IMR-90 (cell line): ENCODE measurements around the gene CHRM5. TPM values are rescaled to one million over a fixed set of nuclear protein-coding genes. Genes with fewer than 3 reads are reported as not detected.
"Not testable (repeated sequence)": the region's sequence is repeated elsewhere in the genome, so short reads cannot be mapped to it uniquely, and the experiment has no call there.

Experiments used
- ATAC-seq: fragments of 200-7000 bp; cut with Tn5 transposase; 2 replicates; pipeline ENCODE4 v1.9.1; 2020; ENCODE audit warnings: low read depth, mild to moderate bottlenecking, moderate library complexity
- BruUV-seq: library from RNA; stranded (reverse); fragments of 400-500 nt; replicated peaks from 2 replicates; lab custom pipeline; 2021; lab: Mats Ljungman, UMichigan
- CTCF ChIA-PET: fragments of 300-600 bp; formaldehyde crosslinking; extraction: SDS; loops from one replicate; lab custom pipeline; 2021; ENCODE audit warnings: antibody characterized with exemption; lab: Yijun Ruan, JAX
- POLR2A ChIA-PET: fragments of 300-600 bp; sonication (Branson Sonifier 250); formaldehyde crosslinking; loops from one replicate; lab custom pipeline; 2022; ENCODE audit warnings: antibody characterized with exemption; ENCODE audit not compliant: unreplicated experiment; lab: Charles Lee
- DNase-seq: peaks from one replicate; pipeline ENCODE4 v3.0.0; 2013
- H2AFZ ChIP-seq: replicated peaks from 2 replicates; pipeline ENCODE3; 2013; ENCODE audit warnings: low read length, mild to moderate bottlenecking; ENCODE audit not compliant: poor library complexity
- H2AK5ac ChIP-seq: 2 replicates; pipeline ENCODE4 v1.6.1; 2013; ENCODE audit warnings: low read depth, low read length, inconsistent platforms
- H2AK9ac ChIP-seq: replicated peaks from 2 replicates; pipeline ENCODE3; 2013; ENCODE audit warnings: mild to moderate bottlenecking, low read depth, low read length, moderate library complexity; ENCODE audit not compliant: poor library complexity
- H2BK120ac ChIP-seq: 2 replicates; pipeline ENCODE4 v1.6.1; 2013; ENCODE audit warnings: low read depth, low read length, inconsistent platforms
- H2BK15ac ChIP-seq: 3 replicates; pipeline ENCODE4 v1.6.1; 2013; ENCODE audit warnings: low read depth, low read length, inconsistent platforms
- H2BK20ac ChIP-seq: 2 replicates; pipeline ENCODE4 v1.6.1; 2013; ENCODE audit warnings: low read depth, mild to moderate bottlenecking, inconsistent platforms, low read length, moderate library complexity
- H2BK5ac ChIP-seq: 2 replicates; pipeline ENCODE4 v1.6.1; 2013; ENCODE audit warnings: mild to moderate bottlenecking, low read depth, low read length, inconsistent platforms; ENCODE audit not compliant: poor library complexity, severe bottlenecking
- H3K14ac ChIP-seq: replicated peaks from 2 replicates; pipeline ENCODE4 v1.6.1; 2013; ENCODE audit warnings: low read depth, low read length, inconsistent platforms
- H3K18ac ChIP-seq: 2 replicates; pipeline ENCODE4 v1.6.1; 2013; ENCODE audit warnings: low read depth, low read length, control low read depth
- H3K23ac ChIP-seq: 2 replicates; pipeline ENCODE4 v1.6.1; 2013; ENCODE audit warnings: low read depth, low read length, inconsistent platforms
- H3K27ac ChIP-seq: 2 replicates; pipeline ENCODE4 v1.5.1; 2013; ENCODE audit warnings: mild to moderate bottlenecking, control low read depth, low read length; ENCODE audit not compliant: insufficient read depth
- H3K27me3 ChIP-seq: 2 replicates; pipeline ENCODE4 v1.6.1; 2013; ENCODE audit warnings: low read length; ENCODE audit not compliant: control insufficient read depth, insufficient read depth
- H3K36me3 ChIP-seq: 2 replicates; pipeline ENCODE4 v1.6.1; 2013; ENCODE audit warnings: low read length, mixed read lengths; ENCODE audit not compliant: control insufficient read depth, insufficient read depth
- H3K4ac ChIP-seq: 2 replicates; pipeline ENCODE4 v1.6.1; 2013; ENCODE audit warnings: low read depth, low read length, inconsistent platforms
- H3K4me1 ChIP-seq: 2 replicates; pipeline ENCODE4 v1.6.1; 2013; ENCODE audit warnings: low read length, mixed read lengths; ENCODE audit not compliant: control insufficient read depth, insufficient read depth
- H3K4me2 ChIP-seq: 2 replicates; pipeline ENCODE4 v1.6.1; 2013; ENCODE audit warnings: low read depth, mild to moderate bottlenecking, control low read depth, low read length, moderate library complexity
- H3K4me3 ChIP-seq: 2 replicates; pipeline ENCODE4 v1.5.1; 2013; ENCODE audit warnings: low read depth, mild to moderate bottlenecking, control low read depth, low read length, moderate library complexity; ENCODE audit not compliant: insufficient read depth
- H3K56ac ChIP-seq: 2 replicates; pipeline ENCODE4 v1.6.1; 2013; ENCODE audit warnings: low read length, inconsistent platforms; ENCODE audit not compliant: insufficient read depth; ENCODE audit errors: extremely low read depth
- H3K79me1 ChIP-seq, 2 experiments: 2 replicates each; pipeline ENCODE4 v1.6.1; 2013; ENCODE audit warnings: low read length in 2 of 2, inconsistent platforms in 1 of 2, low read depth in 1 of 2
- H3K9ac ChIP-seq: 2 replicates; pipeline ENCODE4 v1.6.1; 2013; ENCODE audit warnings: low read depth, low read length, control low read depth
- H3K9me1 ChIP-seq: 2 replicates; pipeline ENCODE4 v1.6.1; 2013; ENCODE audit warnings: low read length, inconsistent platforms; ENCODE audit not compliant: insufficient read depth
- H3K9me3 ChIP-seq: 2 replicates; pipeline ENCODE4 v1.6.1; 2013; ENCODE audit warnings: low read length; ENCODE audit not compliant: control insufficient read depth, insufficient read depth
- H4K20me1 ChIP-seq: 2 replicates; pipeline ENCODE4 v1.6.1; 2013; ENCODE audit warnings: low read length, inconsistent platforms; ENCODE audit not compliant: insufficient read depth
- H4K5ac ChIP-seq: 2 replicates; pipeline ENCODE4 v1.6.1; 2013; ENCODE audit warnings: mild to moderate bottlenecking, low read depth, low read length, control low read depth
- H4K8ac ChIP-seq, 2 experiments: 2 replicates each; pipeline ENCODE4 v1.6.1; 2013; ENCODE audit warnings: low read depth in 2 of 2, low read length in 2 of 2, control low read depth in 1 of 2, inconsistent platforms in 1 of 2
- H4K91ac ChIP-seq: 2 replicates; pipeline ENCODE4 v1.6.1; 2013; ENCODE audit warnings: low read depth, low read length, inconsistent platforms; ENCODE audit not compliant: insufficient read depth
- WGBS, 2 experiments: methylation state at CpG; one replicate each; pipeline versions ENCODE4 v1.1.5 to v1.1.7; 2013; ENCODE audit warnings: missing lambda C conversion rate in 2 of 2; ENCODE audit not compliant: insufficient read length in 1 of 2; ENCODE audit errors: extremely low coverage in 2 of 2; 5-methylcytosine and 5-hydroxymethylcytosine counted together
- dilution Hi-C: fragments of 300-500 bp; cut with HindIII; formaldehyde crosslinking; loops from one replicate; pipeline ENCODE4 v1.14.3; 2018; ENCODE audit warnings: low sequenced_read_pairs; ENCODE audit not compliant: unreplicated experiment
- in situ Hi-C: fragments of 300-500 bp; cut with MboI; formaldehyde crosslinking; loops from 3 replicates; pipeline ENCODE4 v1.14.3; 2019; ENCODE audit warnings: low sequenced_read_pairs, inconsistent platforms, mixed read lengths
- intact Hi-C: fragments of 100-400 bp; cut with micrococcal nuclease; formaldehyde crosslinking; loops from 2 replicates; pipeline ENCODE4 v1.10.0; 2022
- polyA plus RNA-seq, 3 experiments: library from polyadenylated mRNA; depleted of rRNA; stranded (reverse); fragments of >200 nt; gene quantifications; 2 replicates each; pipeline ENCODE4 v1.2.3, GENCODE V29; 2012; ENCODE audit warnings: low replicate concordance in 1 of 3
- total RNA-seq: library from RNA; depleted of rRNA; stranded (reverse); fragments of >200 nt; gene quantifications from 2 replicates; pipeline ENCODE4 v1.2.3, GENCODE V29; 2012

CHRM5 gene
- total and polyA plus RNA-seq, 2 of the 4 experiments (the other 2 are of a cell fraction), result under 0.01 to 0.03 TPM

DNA sequence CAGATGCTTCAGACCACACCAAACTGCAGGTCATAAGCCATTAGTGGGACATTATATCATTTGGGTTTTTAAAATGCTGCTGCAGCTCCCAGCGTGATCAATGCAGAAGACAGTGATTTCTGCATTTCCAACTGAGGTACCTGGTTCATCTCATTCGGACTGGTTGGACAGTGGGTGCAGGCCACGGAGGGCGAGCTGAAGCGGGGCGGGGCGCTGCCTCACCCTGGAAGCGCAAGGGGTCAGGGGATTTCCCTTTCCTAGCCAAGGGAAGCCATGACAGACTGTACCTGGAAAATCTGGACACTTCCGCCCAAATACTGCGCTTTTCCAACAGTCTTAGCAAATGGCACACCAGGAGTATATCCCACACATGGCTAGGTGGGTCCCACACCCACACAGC, 27.4 kb downstream of the CHRM5 start:
- CTCF ChIA-PET, H3K4me1 ChIP-seq: not testable (repeated sequence)
- intact Hi-C loops, result loop anchor here (10.0 kb wide), 1 partner anchor 701 kb away; no protein-coding TSS in a partner anchor

More for the DNA sequence above, 27.4 kb downstream of the CHRM5 start:
- dilution Hi-C loops, BruUV-seq, H4K8ac ChIP-seq, H3K4me2 ChIP-seq, POLR2A ChIA-PET, H3K23ac ChIP-seq, H3K4me3 ChIP-seq, H3K9me1 ChIP-seq, H3K14ac ChIP-seq, in situ Hi-C loops, H3K36me3 ChIP-seq, DNase-seq, H2AFZ ChIP-seq, H2BK15ac ChIP-seq, H3K9me3 ChIP-seq, H4K20me1 ChIP-seq, H3K56ac ChIP-seq, H3K18ac ChIP-seq, H2AK9ac ChIP-seq, H2BK5ac ChIP-seq, H2AK5ac ChIP-seq, H3K4ac ChIP-seq, H3K27me3 ChIP-seq, H4K91ac ChIP-seq, H2BK20ac ChIP-seq, H4K5ac ChIP-seq, H3K9ac ChIP-seq, H2BK120ac ChIP-seq, ATAC-seq, H3K27ac ChIP-seq: not testable (repeated sequence)
- H3K79me1 ChIP-seq, result peaks cover 7 to 10% of the 10 kb centered on the region in 2 experiments; a peak in 3 of 4 replicates
- 100% methylated on average over 4 of the region's 10 CpGs; no CpG with 5 or more reads in 1 of the 2 experiments for WGBS, 2 experiments
